Activated T-helper 2 cell treated with anti-CD3 and anti-CD28 coated beads, Interferon-gamma antibody, Interleukin-2, Interleukin-4, amounts not matched to agents 10 μg/mL and 5 μg/mL and 100 μg/mL, durations not matched to agents 14 hours and 24 hours and 36 hours (primary cell): Measurements from ENCODE around the gene CER1. TPM values are rescaled to one million over a fixed set of nuclear protein-coding genes. Genes with fewer than 3 reads are reported as not detected.

Source experiments
- DNase-seq: peaks from one replicate; pipeline ENCODE4 v3.0.0; 2021; ENCODE audit warnings: low spot score
- H3K27ac Mint-ChIP-seq: one replicate; pipeline ENCODE4 v1.8.0; 2021; ENCODE audit warnings: mixed read lengths
- H3K27me3 Mint-ChIP-seq: one replicate; pipeline ENCODE4 v1.8.0; 2021; ENCODE audit warnings: low read depth, mixed read lengths
- H3K36me3 Mint-ChIP-seq: one replicate; pipeline ENCODE4 v1.8.0; 2021; ENCODE audit warnings: low read depth, mixed read lengths
- H3K4me1 Mint-ChIP-seq: one replicate; pipeline ENCODE4 v1.8.0; 2021; ENCODE audit warnings: low read depth, mixed read lengths
- H3K4me3 Mint-ChIP-seq: one replicate; pipeline ENCODE4 v1.8.0; 2021; ENCODE audit warnings: low read depth, mild to moderate bottlenecking, moderate library complexity, mixed read lengths
- H3K9me3 Mint-ChIP-seq: one replicate; pipeline ENCODE4 v1.8.0; 2021; ENCODE audit warnings: mixed read lengths
- intact Hi-C: fragments of 100-400 bp; cut with micrococcal nuclease; formaldehyde crosslinking; loops from one replicate; pipeline ENCODE4 v1.15.1; 2023
- total RNA-seq: library from RNA; stranded (reverse); gene quantifications from 2 replicates; pipeline ENCODE4 v1.2.3, GENCODE V29; 2022

CER1 gene, protein sequence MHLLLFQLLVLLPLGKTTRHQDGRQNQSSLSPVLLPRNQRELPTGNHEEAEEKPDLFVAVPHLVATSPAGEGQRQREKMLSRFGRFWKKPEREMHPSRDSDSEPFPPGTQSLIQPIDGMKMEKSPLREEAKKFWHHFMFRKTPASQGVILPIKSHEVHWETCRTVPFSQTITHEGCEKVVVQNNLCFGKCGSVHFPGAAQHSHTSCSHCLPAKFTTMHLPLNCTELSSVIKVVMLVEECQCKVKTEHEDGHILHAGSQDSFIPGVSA
- not detected in 2 replicates for total RNA-seq

DNA sequence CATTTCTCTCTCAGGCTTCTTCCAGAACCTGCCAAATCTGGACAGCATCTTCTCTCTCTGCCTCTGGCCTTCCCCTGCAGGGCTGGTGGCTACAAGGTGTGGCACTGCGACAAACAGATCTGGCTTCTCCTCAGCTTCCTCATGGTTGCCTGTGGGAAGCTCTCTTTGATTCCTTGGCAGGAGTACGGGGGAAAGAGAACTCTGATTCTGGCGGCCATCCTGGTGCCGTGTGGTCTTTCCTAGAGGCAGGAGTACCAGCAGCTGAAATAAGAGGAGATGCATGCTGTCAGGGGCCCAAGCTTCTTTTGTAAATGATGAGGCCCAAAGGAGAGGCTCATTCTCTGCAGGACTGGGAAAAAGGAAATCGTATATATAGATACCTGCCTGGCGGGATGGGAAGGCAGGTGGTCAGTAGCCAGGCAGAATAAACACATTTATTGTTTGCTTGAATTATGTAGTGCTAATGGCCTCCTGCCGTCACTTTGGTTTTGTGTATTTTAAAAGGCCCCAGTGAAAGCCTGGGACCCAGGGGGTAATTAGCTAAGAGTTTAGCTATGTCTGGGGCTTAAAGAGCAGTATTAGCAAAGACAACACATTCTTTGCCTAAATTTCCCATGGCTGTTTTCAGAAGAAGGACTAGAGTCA lies at the start of gene CER1:
Gene CER1 (minus strand): TSS at position 343 of the 645 bp plus-strand sequence. CDS start 61 bp downstream, at position 282.
- intact Hi-C loops = no loop called here
- Mint-ChIP-seq H3K9me3 (no peaks in the 10 kb centered on the region), H3K36me3 (no peaks in the 10 kb centered on the region), H3K4me3 (no peak within 1 kb of the TSS), H3K4me1 (no peaks in the 10 kb centered on the region), H3K27me3 (peaks cover 3% of the 10 kb centered on the region), H3K27ac (no peak within 1 kb of the TSS)
- no peak for DNase-seq

DNA sequence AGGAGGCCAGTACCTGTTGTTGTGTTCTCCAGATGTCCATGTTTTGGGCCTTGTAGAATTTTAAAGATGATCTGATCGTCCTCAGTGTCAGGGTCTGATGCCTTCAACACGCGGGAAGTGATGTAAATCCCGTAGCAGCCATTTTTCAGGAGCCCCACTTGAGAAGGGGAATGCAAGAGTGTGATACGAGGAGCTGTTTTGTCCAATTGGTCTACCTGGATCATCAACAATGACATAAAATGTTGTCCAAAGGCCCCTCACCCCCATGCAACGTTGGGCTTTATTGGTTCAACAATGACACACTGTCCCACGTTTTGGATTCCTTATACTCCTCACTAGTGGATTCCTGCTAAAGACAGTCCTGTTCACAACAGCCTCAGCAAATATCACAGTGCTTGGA lies 48.1 kb upstream of the CER1 start:
- Mint-ChIP-seq H3K36me3 (no peaks in the 10 kb centered on the region), H3K4me3 (no peak overlapping the region), H3K4me1 (no peaks in the 10 kb centered on the region), H3K27ac (no peak overlapping the region), H3K9me3 (no peaks in the 10 kb centered on the region), H3K27me3 (peaks cover 6% of the 10 kb centered on the region)
- DNase-seq = no peak
- intact Hi-C loops = no loop called here

DNA sequence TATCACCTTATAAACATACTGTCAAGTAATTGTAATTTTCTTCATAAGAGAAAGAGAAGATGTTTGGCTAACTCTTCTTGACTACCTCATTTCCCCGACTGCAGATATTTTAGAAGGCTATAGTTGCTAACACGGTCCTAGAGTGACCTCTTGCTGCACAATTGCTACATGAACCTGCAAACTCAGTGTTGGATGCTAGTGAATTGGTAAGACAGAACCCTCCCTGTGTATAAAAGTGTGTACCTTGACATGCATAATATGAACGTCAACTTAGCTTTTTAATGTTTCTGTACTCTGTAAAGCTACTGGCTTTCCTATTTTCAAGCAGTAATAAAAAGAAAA lies 46.7 kb upstream of the CER1 start:
- no peaks in the 10 kb centered on the region for H3K36me3 Mint-ChIP-seq

DNA sequence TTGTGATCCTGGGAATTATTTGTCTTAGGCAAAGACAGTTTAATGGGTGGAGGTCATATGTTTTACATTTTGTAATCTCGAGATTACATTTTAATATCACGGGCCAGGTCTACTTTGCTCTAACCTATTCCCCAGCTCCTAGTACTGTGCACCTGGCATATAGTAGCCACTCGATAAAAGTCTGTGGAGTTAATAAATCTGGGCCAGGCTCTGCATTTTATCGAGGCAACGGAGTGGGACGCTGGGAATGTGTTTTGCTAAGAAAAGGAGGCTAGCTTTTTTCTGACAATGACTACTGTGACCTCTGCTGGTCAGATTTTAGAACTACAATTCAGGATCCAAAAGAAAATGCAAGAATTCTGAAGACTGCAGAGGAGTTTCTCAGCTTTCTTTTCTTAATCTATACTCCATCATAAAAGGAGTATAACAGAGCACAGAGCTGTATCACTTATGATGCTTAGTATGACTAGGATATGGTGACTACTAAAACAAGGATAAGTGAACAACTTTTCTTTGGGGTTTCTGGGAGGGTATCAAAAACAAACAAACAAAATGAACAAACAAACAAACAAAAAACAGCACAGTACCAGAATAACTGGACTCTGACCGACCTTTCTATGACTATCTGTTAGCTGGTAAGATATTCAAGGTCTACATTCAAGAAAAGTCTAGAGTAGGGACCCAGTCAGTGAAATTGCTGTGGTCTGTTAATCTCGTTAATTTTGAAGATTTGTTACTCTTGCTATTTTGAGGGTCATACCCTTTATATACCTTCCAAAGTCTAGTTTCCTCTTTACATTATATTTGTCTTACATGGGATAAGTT lies 46.1 kb upstream of the CER1 start:
- no peaks in the 10 kb centered on the region for H3K9me3 Mint-ChIP-seq
- no peaks in the 10 kb centered on the region for H3K4me1 Mint-ChIP-seq
- no peaks in the 10 kb centered on the region for H3K36me3 Mint-ChIP-seq
- intact Hi-C loops = loop anchor here (1.0 to 5.0 kb wide), 2 partner anchors 152 to 301 kb away; no protein-coding TSS in a partner anchor
- H3K4me3 Mint-ChIP-seq = no peak overlapping the region
- no peak for DNase-seq
- H3K27ac Mint-ChIP-seq = no peak overlapping the region
- peaks cover 6% of the 10 kb centered on the region for H3K27me3 Mint-ChIP-seq

More for the DNA sequence above, 46.7 kb upstream of the CER1 start:
- no peaks in the 10 kb centered on the region for H3K4me1 Mint-ChIP-seq
- DNase-seq = no peak
- no peak overlapping the region for H3K4me3 Mint-ChIP-seq
- H3K27ac Mint-ChIP-seq = no peak overlapping the region
- intact Hi-C loops = loop anchor here (5.0 kb wide), 1 partner anchor 302 kb away; no protein-coding TSS in a partner anchor
- H3K9me3 Mint-ChIP-seq = no peaks in the 10 kb centered on the region
- peaks cover 6% of the 10 kb centered on the region for H3K27me3 Mint-ChIP-seq

DNA sequence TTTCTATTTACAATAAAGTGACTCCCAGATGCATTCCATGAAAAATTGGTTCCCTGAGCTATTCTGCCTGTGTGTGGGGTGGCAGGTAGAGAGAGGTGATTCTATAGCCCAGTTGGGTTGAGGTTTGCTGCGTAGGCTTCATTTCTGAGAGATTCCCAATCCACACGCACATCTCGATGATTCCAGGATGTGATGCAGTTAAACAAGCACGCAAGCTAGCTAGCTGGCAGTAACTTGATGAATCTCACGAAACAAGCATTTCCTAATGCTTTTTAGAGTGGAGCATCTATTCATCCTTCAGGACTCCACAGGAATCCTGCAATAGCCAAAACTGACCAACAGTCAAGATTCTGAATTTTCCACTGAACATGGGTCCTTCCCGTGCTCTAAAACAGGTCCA lies 43.8 kb upstream of the CER1 start:
- no peak for DNase-seq
- H3K4me3 Mint-ChIP-seq = no peak overlapping the region
- H3K36me3 Mint-ChIP-seq = no peaks in the 10 kb centered on the region
- H3K4me1 Mint-ChIP-seq = no peaks in the 10 kb centered on the region
- H3K27me3 Mint-ChIP-seq = peaks cover 4% of the 10 kb centered on the region
- H3K9me3 Mint-ChIP-seq = no peaks in the 10 kb centered on the region
- no peak overlapping the region for H3K27ac Mint-ChIP-seq
- intact Hi-C loops = loop anchor here (5.0 kb wide), 1 partner anchor 299 kb away; no protein-coding TSS in a partner anchor

DNA sequence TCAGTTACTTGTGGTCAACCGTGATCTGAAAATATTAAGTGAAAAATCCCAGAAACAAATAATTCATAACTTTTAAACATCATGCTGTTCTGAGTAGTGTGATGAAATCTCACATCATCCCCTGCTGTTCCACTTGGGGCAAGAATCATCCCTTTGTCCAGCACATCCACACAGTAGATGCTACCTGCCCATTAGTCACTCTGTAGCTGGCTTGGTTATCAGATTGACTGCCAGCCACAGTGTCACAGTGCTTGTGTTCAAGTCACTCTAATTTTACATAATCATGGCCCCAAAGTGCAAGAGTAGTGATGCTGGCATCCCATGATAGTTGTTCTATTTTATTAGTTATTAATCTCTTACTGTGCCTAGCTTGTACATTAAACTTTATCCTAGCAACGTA lies 39.1 kb upstream of the CER1 start:
- H3K36me3 Mint-ChIP-seq = no peaks in the 10 kb centered on the region
- H3K27ac Mint-ChIP-seq = no peak overlapping the region
- DNase-seq = no peak
- no peaks in the 10 kb centered on the region for H3K9me3 Mint-ChIP-seq
- H3K4me1 Mint-ChIP-seq = no peaks in the 10 kb centered on the region
- intact Hi-C loops = no loop called here
- no peak overlapping the region for H3K4me3 Mint-ChIP-seq
- H3K27me3 Mint-ChIP-seq = peaks cover 3% of the 10 kb centered on the region

DNA sequence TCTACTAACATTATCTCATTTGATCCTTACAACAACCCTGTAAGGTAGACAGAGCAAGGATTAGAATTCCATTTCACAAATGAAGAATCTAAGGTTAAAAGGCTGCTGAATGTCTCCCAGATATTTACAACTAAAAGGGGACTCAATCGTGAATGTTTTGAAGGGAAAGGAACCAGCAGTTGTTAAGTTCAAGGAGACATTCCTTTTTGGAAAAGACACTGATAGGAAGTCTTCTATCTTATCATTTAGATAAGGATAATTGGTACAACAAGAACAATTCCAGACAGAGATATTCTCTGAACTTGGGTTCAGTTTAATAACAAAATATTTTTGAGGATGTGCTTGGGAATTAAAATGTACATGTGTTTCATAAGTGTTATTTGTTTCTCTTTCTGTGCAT lies 37.5 kb upstream of the CER1 start:
- Mint-ChIP-seq H3K4me3 (no peak overlapping the region), H3K36me3 (no peaks in the 10 kb centered on the region)

DNA sequence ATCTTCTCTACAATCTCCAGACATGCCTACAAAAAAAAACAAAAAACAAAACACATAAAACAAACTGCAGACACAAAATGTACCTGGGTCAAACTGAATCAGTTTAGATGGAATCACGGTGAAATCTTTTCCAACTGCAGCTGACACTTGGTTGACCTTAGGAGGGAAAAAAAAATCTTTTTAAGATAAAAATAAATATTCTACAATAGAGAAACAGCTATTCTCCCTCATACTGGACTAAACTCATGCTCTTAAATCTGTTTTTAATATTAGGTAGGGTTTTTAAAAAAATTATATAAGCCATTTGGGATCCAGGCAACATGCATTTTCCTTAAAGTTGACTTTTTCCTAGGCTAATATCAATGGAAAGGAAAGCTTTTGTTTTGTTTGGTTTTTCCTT lies 33.8 kb upstream of the CER1 start:
- H3K4me3 Mint-ChIP-seq = no peak overlapping the region
- peaks cover 6% of the 10 kb centered on the region for H3K27me3 Mint-ChIP-seq
- DNase-seq = no peak
- no peaks in the 10 kb centered on the region for H3K36me3 Mint-ChIP-seq
- intact Hi-C loops = no loop called here
- H3K27ac Mint-ChIP-seq = no peak overlapping the region
- no peaks in the 10 kb centered on the region for H3K4me1 Mint-ChIP-seq
- no peaks in the 10 kb centered on the region for H3K9me3 Mint-ChIP-seq

More for the DNA sequence above, 37.5 kb upstream of the CER1 start:
- H3K9me3 Mint-ChIP-seq = no peaks in the 10 kb centered on the region
- H3K27ac Mint-ChIP-seq = no peak overlapping the region
- no peaks in the 10 kb centered on the region for H3K4me1 Mint-ChIP-seq
- DNase-seq = no peak
- intact Hi-C loops = no loop called here
- H3K27me3 Mint-ChIP-seq = peaks cover 3% of the 10 kb centered on the region

DNA sequence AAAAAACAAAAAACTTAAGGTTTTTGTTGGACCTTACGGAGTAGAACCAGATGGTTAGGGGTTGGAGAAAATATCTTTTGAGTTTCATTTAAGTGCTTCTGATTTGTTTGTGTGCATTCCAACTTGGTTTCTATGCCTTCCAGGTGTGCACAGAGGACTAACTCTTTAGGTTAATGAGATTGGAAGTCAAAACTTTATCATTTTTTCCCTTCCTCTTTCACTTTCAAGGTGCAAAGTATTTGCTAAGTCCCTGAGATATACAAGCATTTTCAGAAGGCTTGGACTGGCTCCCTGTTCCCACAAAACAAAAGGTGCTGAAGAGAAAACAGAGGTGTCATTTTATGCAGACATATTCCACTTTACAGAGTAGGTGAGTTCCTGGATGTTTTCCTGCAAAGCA lies 30.3 kb upstream of the CER1 start:
- H3K4me3 Mint-ChIP-seq = no peak overlapping the region
- no peaks in the 10 kb centered on the region for H3K9me3 Mint-ChIP-seq
- H3K27me3 Mint-ChIP-seq = peaks cover 19% of the 10 kb centered on the region
- H3K36me3 Mint-ChIP-seq = no peaks in the 10 kb centered on the region
- H3K27ac Mint-ChIP-seq = no peak overlapping the region
- H3K4me1 Mint-ChIP-seq = peaks cover 4% of the 10 kb centered on the region
- intact Hi-C loops = no loop called here
- DNase-seq = no peak

DNA sequence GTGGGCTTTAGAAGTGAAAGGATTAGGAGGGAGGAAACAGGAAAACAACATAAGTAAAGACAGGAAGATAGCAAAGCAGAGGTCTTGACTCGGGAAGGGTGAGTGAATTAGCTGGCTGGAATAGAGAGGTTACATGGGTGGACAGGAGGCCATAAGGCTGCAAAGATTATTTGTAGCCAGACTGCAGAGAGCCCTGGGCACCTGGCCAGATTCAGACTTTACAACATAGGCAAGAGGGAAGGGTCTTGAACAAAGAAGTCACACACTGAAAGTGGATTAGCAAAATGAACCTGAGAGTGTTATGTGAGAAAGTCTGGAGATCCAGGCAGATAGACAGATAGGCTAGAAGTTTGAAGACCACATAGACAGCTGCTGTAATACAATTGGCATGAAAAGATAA lies 29.7 kb upstream of the CER1 start:
- Mint-ChIP-seq H3K9me3 (no peaks in the 10 kb centered on the region), H3K27me3 (peaks cover 19% of the 10 kb centered on the region), H3K36me3 (no peaks in the 10 kb centered on the region), H3K4me1 (peaks cover 4% of the 10 kb centered on the region), H3K27ac (no peak overlapping the region), H3K4me3 (no peak overlapping the region)
- no peak for DNase-seq
- intact Hi-C loops = no loop called here

DNA sequence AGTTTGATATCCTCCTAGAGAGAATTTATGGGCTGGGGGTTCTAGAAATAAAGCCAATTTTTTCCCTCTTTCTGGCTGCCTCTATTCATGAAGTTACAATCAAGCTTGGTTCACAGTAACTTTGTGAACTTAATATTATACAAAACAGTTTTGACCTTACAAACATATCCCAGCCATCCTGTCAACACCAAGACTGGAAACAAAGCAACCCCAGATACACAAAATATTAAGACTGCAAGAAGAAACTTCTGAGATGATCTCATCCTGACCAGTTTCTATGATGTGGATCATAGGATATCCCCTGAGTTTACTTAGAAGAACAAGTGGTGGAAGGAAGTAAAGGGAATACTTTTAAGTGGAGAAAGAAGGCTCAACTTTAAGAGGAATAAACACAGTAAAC lies 28.3 kb upstream of the CER1 start:
- H3K4me3 Mint-ChIP-seq = no peak overlapping the region
- DNase-seq = no peak
- peaks cover 19% of the 10 kb centered on the region for H3K27me3 Mint-ChIP-seq
- no peak overlapping the region for H3K27ac Mint-ChIP-seq
- no peaks in the 10 kb centered on the region for H3K36me3 Mint-ChIP-seq
- no peaks in the 10 kb centered on the region for H3K9me3 Mint-ChIP-seq
- intact Hi-C loops = no loop called here
- H3K4me1 Mint-ChIP-seq = peaks cover 4% of the 10 kb centered on the region

DNA sequence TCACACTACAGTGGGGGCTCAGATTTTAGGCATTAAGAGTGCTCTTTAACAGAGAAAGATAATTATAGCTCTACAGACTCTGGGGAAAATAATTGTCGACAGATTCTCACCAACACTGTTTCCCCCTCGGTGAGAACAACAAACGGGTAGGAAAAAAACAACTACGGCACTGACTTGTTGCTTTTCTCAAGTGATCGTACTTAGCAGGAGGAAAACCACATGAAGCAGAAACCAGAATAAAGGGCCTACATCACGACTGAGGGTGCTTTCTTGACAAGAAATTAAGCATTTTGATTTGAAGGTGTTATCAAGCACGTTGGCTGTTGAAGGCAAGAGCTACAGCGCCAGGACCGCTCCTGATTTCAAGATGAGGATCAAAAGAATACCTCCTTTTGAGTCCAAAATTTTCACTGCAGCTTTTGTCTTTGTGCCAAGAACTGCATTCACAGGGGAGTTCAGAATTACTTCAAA lies 27.2 kb upstream of the CER1 start:
- Mint-ChIP-seq H3K27ac (no peak overlapping the region), H3K4me1 (peaks cover 4% of the 10 kb centered on the region), H3K9me3 (no peaks in the 10 kb centered on the region), H3K27me3 (peaks cover 20% of the 10 kb centered on the region), H3K4me3 (no peak overlapping the region), H3K36me3 (no peaks in the 10 kb centered on the region)
- no peak for DNase-seq
- intact Hi-C loops = no loop called here

DNA sequence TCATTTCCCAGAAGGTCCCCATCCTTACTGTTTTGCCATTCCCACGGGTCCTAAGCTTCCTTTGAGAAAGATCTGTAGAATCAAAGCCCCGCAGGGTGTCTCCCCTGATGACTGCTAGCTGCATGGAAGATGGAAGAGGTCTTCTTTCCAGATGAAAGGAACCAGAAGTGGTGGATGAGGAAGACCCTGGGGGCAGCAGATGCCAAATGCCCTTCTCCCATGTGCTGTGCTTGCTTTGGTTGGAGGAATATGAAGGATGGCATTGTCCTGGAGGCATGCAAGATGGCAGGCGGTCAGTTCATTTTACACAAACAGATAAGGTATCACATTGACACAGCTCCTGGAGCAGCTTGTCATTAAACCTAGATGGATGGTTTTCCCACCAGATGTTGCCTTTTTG lies 25.8 kb upstream of the CER1 start:
- no peaks in the 10 kb centered on the region for H3K9me3 Mint-ChIP-seq
- intact Hi-C loops = no loop called here

More for the DNA sequence above, 25.8 kb upstream of the CER1 start:
- no peaks in the 10 kb centered on the region for H3K36me3 Mint-ChIP-seq
- H3K4me3 Mint-ChIP-seq = no peak overlapping the region
- H3K4me1 Mint-ChIP-seq = peaks cover 4% of the 10 kb centered on the region
- peaks cover 21% of the 10 kb centered on the region for H3K27me3 Mint-ChIP-seq
- no peak overlapping the region for H3K27ac Mint-ChIP-seq
- no peak for DNase-seq
